Left ventricle myocardium superior (tissue), 1 donor: Measurements from ENCODE around the gene MERTK. TPM values are rescaled to one million over a fixed set of nuclear protein-coding genes. Genes with fewer than 3 reads are reported as not detected.

Experiments used
- ATAC-seq: fragments of 200-7000 bp; cut with Tn5 transposase; one replicate; pipeline ENCODE4 v1.9.1; 2020; ENCODE audit warnings: mild to moderate bottlenecking, moderate library complexity
- DNase-seq: peaks from one replicate; pipeline ENCODE4 v3.0.0-alpha.2; 2020
- intact Hi-C: fragments of 100-400 bp; cut with micrococcal nuclease; formaldehyde crosslinking; loops from one replicate; pipeline ENCODE4 v1.11.0; 2022
- total RNA-seq: library from RNA; stranded (reverse); fragmentation: NEBNext Ultra II Directional; extraction: Animal tissue kit (Norgen Biotek cat#: 25700); gene quantifications from one replicate; pipeline ENCODE4 v1.2.1, GENCODE V29; 2021
- donor health status: DM: no; HTN: yes; CAD: no; lungs with severe emphysema.

MERTK gene
- total RNA-seq, 1 donor from 2014 or later, result 5.0 TPM

- DNase-seq (no peak), ATAC-seq (no peak)
- intact Hi-C loops, result no loop called here
Observed at GRCh38 chr2:111966241-111966640, 67.8 kb downstream of the MERTK start.

GRCh38 chr2:111967018-111967417 is 68.6 kb downstream of the MERTK start:
- ATAC-seq (no peak), DNase-seq (no peak)
- intact Hi-C loops, result no loop called here

GRCh38 chr2:111970453-111970852 is 72.0 kb downstream of the MERTK start:
- ATAC-seq, result no peak
- intact Hi-C loops, result loop anchor here (10.0 kb wide), 1 partner anchor 64 kb away; no protein-coding TSS in a partner anchor
- DNase-seq, result no peak

- no peak for DNase-seq
- intact Hi-C loops, result loop anchor here (10.0 kb wide), 1 partner anchor 62 kb away; no protein-coding TSS in a partner anchor
- peak; percentile 81 for ATAC-seq
Observed at GRCh38 chr2:111972955-111973565, 74.7 kb downstream of the MERTK start.

- DNase-seq, result no peak
- intact Hi-C loops, result loop anchor here (10.0 kb wide), 1 partner anchor 61 kb away; no protein-coding TSS in a partner anchor
- no peak for ATAC-seq
Observed at GRCh38 chr2:111973701-111974100, 75.3 kb downstream of the MERTK start.

GRCh38 chr2:111975053-111975552 is 76.7 kb downstream of the MERTK start:
- DNase-seq (no peak), ATAC-seq (no peak)
- intact Hi-C loops, result loop anchor here (10.0 kb wide), 1 partner anchor 60 kb away; no protein-coding TSS in a partner anchor

GRCh38 chr2:111975819-111976218 is 77.4 kb downstream of the MERTK start:
- intact Hi-C loops, result loop anchor here (10.0 kb wide), 1 partner anchor 59 kb away; no protein-coding TSS in a partner anchor
- no peak for ATAC-seq
- DNase-seq, result no peak

GRCh38 chr2:111977240-111977639 is 78.8 kb downstream of the MERTK start:
- no peak for ATAC-seq
- DNase-seq, result no peak
- intact Hi-C loops, result loop anchor here (10.0 kb wide), 1 partner anchor 58 kb away; no protein-coding TSS in a partner anchor

- ATAC-seq (no peak), DNase-seq (no peak)
- intact Hi-C loops, result loop anchor here (10.0 kb wide), 1 partner anchor 56 kb away; no protein-coding TSS in a partner anchor
Observed at GRCh38 chr2:111978452-111979170, 80.2 kb downstream of the MERTK start.

- ATAC-seq, result no peak
- intact Hi-C loops, result no loop called here
- no peak for DNase-seq
Observed at GRCh38 chr2:111981666-111982065, 83.3 kb downstream of the MERTK start.

- ATAC-seq, result no peak
- no peak for DNase-seq
- intact Hi-C loops, result no loop called here
Observed at GRCh38 chr2:111982822-111983221, 84.4 kb downstream of the MERTK start.

- intact Hi-C loops, result no loop called here
- ATAC-seq (no peak), DNase-seq (no peak)
Observed at GRCh38 chr2:111983478-111984212, 85.2 kb downstream of the MERTK start.

- intact Hi-C loops, result no loop called here
- ATAC-seq, result no peak
Observed at GRCh38 chr2:111984213-111984604, 85.8 kb downstream of the MERTK start.

GRCh38 chr2:111985514-111985913 is 87.1 kb downstream of the MERTK start:
- DNase-seq (no peak), ATAC-seq (no peak)
- intact Hi-C loops, result no loop called here

More at GRCh38 chr2:111984213-111984604, 85.8 kb downstream of the MERTK start:
- DNase-seq, result no peak

GRCh38 chr2:111986116-111986900 is 87.9 kb downstream of the MERTK start:
- intact Hi-C loops, result no loop called here
- DNase-seq (no peak), ATAC-seq (no peak)

- intact Hi-C loops, result no loop called here
- ATAC-seq (no peak), DNase-seq (no peak)
Observed at GRCh38 chr2:111990375-111990774, 92.0 kb downstream of the MERTK start.

GRCh38 chr2:111990856-111991255 is 92.4 kb downstream of the MERTK start:
- intact Hi-C loops, result no loop called here
- DNase-seq (no peak), ATAC-seq (no peak)

- ATAC-seq (peak; percentile 28), DNase-seq (no peak)
- intact Hi-C loops, result no loop called here
Observed at GRCh38 chr2:111994042-111994441, 95.6 kb downstream of the MERTK start.

GRCh38 chr2:111995148-111995547 is 96.7 kb downstream of the MERTK start:
- intact Hi-C loops, result no loop called here
- DNase-seq (no peak), ATAC-seq (no peak)
